Activated CD4-positive, alpha-beta T cell treated with anti-CD3 and anti-CD28 coated beads, Interleukin-2, amount 50 U/mL, for 4 hours (primary cell): ENCODE results near the gene SPATA6L.

Source experiments
- DNase-seq, 2 experiments: peaks; one replicate each; pipeline ENCODE4 v3.0.0-alpha.2; 2020

The SPATA6L gene

DNA sequence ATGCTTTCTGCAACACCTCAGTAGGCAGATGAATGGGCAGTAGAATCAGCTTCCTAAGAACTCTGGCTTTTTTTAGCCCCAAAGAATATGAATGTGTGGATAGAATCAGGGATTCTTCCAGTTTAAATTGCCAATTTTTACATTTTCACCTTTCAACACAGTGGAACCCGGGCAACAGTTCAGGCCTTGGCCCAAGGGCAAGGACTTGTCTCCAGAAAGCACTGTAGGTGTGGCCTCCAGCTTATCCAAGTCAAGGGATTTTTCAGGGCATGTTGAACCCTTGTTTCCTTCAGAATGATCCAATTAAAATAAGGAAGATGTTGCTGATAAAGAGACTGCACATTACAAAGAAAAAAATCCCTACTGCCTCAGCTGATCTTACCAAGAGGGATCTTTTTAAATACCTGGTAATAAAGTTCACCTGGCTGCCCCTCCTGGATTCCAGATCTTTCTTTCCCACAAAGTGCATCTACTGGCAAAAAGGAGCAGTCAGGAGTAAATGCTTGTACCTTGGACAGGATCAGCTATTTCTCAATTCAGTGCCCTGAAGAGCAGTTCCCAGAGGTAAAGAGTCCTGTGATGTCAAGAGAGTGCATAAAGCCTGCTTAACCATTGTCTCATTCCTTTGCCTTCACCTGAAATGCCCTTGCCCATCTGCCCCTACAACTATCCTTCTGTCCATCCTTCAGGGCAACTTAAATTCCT is 84.3 kb downstream of the SPATA6L start:
- DNase-seq: no peak

DNA sequence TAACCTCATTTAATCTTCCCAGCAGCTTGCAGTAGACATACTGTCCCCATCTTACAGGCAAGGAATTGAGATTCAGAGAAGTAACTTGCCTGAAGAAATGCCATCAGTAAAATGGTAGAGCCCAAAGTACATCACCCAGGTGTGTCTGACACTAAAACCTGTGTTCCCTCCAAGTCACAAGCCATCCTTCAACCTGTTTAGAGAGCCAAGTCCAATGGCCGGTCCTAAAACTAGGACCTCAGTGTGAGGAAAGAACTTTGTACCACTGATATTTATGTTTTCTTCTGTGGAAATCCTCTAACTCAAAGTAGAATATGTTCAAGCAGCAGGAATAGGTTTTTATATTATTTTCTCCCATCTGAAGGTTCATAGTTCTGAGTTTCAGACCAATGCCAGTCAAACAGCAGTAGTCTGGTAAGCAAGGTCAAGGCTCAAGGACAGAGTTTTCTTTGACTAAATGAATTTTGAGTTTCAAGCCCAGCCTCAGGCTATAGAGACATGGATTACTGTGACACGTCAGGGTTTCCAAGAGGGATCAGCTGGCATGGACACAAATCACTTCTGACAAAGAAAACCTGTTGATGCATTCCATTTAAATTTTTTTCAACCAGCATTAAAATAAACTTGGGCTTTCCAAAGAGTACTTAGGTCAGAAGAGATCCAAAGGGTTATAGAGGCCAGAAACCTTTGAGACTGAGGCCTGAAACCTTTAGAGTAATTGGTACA is 85.1 kb downstream of the SPATA6L start:
- no peak for DNase-seq

DNA sequence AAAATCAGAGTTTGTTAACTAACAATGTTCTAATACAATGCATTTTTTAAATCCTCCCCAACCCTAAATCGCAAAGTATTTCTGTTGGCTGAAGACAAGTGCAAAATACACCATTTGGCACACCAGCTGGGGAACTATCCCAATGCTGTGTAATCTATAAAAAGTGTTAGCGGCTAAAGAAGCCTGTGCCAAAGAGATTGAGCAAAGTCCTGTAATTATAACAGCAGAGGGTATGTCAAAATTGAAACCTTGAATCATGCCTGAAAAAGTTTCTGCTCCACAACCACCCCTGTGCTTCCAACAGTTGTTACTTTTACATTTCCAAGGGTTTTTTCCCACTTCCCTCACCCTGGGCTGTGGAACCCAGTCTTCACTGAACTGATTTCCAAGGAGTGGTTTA is 87.3 kb downstream of the SPATA6L start:
- DNase-seq: no peak

DNA sequence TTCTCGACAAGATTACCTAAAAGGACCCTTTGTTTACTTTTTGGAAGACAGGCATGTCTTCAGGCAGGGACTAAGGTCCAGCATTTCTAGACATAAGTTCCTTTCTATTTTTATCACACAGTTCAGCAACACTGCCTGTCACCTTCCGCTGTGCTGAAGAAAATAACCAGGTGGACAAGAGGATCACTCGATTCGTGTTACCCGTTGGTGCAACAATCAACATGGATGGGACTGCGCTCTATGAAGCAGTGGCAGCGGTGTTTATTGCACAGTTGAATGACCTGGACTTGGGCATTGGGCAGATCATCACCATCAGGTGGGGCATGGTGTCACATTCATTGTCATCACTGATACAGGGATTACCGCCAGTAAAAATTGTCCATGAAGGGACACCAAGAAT is 89.8 kb downstream of the SPATA6L start:
- DNase-seq: no peak

DNA sequence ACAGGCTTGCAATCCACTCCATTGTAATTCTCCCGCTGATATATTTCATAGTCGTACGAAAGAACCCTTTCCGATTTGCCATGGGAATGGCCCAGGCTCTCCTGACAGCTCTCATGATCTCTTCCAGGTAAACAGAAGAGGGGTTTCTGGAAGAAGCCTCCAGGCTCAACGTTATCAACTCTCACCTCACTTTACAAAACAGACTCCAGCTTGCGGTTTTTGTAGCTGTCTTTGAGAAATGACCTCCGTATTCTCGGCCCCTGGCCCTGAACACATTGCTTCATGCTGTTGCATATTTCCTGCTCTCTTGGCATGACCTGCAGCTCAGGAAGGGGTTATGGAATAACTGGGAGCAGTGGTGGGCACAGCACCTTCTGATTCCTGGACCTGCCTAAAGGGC is 90.3 kb downstream of the SPATA6L start:
- DNase-seq: no peak

DNA sequence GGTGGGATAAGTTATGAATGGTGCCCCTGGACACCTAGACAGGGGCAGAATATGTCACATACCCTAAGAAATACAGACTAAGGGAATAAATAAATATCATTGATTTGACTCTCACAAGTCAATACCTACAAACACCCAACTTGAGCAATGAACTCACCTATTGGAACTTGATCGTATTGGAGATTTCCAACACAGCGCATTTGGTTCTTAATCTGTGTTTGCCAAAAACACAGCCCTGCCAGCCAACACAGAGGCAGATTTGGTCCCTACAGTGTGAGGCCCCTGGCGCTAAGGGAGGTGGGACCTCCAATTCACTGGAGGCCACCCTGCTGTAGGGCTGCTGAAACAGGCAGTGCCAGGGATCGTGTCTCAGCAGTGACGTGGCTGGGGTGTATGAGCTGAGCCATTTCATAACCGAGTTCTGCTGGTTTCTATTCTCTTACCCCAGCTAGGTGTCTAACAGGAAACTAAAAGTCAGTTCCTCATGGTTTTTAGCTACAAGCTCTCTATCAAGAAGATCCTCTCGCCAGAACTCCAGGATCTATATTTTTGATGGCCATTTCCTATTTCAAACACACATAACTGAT is 91.5 kb downstream of the SPATA6L start:
- DNase-seq: no peak

DNA sequence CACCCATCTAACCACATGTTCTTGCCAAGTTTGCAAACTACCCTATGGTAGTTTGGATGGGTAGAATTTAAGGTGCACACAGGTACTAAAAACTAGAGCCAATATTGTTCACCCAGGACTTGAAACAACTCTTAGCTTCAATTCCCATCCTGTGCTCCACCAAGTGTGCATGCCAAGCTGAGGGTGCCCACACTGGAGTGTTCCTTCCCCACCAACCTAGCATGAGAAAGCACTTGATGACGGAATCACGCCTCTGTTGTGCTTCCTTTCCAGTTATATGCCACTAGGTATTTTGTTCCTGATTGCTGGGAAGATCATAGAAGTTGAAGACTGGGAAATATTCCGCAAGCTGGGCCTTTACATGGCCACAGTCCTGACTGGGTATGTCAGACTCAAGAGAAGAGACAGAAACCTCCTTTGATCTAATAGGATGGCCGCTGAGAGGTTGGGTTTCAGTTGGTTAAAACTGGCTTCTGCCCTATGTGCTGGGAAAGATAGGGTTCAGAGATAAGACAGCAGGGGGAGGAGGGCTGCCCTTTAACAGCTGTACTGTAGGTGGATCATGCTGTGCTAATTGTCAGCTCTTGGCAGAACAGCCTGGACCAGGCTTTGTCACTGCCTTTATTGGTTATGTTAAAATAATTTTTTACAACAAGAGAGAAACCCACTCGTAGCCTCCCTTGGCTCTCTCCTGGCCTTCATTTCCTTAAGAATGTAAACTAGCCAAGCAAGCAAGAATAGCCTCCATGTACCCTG is 92.5 kb downstream of the SPATA6L start:
- no peak for DNase-seq

DNA sequence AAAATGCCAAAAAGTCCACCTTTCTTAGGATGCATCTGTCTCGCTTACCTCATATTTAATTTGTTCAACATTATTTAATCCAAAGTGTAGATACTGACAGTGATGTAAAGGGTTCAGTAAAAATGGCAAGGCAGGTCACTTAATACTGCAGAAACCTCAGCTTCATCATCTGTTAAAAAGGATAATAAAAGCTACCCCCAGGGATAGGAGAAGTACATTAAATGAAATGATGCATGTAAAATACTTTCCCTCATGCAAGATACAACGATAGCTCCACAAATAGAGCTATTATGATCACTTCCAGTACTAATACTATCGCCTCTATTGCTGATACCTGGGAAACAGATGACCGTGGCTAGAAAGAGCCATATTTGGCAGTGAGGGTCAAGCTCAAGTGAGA is 93.1 kb downstream of the SPATA6L start:
- no peak for DNase-seq

DNA sequence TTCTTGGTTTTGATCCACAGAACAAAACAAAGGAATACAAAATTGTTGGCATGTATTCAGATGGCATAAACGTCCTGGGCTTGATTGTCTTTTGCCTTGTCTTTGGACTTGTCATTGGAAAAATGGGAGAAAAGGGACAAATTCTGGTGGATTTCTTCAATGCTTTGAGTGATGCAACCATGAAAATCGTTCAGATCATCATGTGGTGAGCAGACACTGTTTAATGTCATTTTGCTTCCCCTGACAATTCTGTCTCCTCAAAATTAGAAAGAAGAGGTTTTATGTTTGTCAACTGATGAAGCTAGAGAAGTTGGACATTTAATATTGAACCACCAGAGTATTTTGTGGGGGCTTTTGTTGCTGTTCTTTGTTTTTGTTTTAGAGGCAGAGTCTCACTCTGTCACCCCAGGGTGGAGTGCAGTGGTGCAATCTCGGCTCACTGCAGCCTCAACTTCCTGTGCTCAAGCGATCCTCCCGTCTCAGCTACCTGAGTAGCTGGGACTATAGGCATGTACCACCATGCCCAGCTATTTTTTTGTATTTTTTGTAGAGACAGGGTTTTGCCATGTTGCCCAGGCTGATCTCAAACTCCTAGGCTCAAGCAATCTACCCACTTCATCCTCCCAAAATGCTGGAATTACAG is 94.0 kb downstream of the SPATA6L start:
- no peak for DNase-seq

DNA sequence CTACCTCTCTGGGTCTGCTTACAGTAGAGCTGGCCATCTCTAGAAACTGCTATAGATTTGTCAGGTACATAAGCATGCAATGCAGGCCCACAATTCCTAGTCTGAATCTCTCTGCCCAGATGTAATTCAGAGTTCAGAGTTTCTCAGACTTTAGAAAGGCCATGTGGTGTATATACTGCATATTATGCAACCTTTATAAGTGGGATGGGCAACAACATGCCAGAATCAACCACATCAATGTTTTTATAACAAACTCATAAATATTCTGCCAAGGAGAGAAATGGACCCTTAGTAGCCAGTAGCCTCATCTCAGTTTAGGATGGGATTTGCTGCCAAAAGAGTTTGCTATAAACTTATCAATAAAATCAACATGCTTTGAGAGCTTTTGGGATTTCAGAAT is 97.2 kb downstream of the SPATA6L start:
- no peak for DNase-seq

DNA sequence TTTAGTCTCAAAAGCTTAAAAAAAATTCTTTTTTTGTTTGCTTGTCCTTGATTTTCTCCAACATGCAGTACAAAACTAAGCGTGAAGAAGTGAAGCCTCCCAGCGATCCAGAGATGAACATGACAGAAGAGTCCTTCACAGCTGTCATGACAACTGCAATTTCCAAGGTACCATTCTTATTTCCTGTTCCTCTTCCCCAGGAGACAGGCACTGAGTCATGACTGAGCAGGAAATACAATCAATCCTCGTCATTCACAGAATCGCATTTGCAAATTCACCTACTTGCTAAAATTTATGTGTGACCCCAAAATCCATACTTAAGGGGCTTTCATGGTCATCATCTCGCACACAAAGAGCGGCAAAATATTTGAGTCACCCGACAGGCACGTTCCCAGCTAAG is 98.7 kb downstream of the SPATA6L start:
- DNase-seq: no peak

DNA sequence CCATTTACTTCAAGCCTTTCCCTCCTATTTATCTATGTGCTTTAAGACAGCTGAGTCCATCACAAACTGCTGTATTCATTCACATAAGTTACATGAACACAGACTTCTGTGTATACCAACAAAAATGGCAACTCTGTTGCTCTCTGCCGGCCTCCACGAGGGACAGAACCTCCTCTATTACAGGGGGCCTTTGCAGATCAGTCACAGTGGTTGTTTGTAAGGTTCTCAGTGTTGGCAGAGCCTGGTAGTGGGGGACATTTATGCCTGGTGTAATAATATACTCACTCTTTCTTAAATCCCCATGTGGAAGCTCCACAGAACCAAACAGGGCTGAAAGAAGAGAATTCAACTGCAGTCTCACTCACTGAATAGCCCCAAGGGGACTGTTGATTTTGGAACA is 99.5 kb downstream of the SPATA6L start:
- no peak for DNase-seq

DNA sequence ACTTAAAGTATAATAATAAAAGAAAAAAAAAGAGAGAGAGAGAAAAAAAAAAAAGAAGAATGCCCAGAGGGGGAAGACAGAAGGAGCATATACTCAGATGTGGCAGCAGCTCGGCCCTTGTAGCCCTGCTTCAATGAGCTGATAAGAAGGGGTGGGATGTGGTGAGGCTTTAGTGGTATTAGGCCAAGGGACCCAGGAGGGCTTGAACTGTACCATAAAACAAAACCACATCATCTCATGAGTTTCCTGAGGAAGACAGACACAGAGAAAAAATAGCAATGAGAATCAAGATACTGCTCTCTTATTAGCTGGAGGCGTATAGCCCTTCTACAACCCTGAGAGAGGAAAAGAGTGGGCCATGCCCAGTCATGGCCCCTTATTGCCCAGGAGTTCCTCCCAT is 103.2 kb downstream of the SPATA6L start:
- no peak for DNase-seq

DNA sequence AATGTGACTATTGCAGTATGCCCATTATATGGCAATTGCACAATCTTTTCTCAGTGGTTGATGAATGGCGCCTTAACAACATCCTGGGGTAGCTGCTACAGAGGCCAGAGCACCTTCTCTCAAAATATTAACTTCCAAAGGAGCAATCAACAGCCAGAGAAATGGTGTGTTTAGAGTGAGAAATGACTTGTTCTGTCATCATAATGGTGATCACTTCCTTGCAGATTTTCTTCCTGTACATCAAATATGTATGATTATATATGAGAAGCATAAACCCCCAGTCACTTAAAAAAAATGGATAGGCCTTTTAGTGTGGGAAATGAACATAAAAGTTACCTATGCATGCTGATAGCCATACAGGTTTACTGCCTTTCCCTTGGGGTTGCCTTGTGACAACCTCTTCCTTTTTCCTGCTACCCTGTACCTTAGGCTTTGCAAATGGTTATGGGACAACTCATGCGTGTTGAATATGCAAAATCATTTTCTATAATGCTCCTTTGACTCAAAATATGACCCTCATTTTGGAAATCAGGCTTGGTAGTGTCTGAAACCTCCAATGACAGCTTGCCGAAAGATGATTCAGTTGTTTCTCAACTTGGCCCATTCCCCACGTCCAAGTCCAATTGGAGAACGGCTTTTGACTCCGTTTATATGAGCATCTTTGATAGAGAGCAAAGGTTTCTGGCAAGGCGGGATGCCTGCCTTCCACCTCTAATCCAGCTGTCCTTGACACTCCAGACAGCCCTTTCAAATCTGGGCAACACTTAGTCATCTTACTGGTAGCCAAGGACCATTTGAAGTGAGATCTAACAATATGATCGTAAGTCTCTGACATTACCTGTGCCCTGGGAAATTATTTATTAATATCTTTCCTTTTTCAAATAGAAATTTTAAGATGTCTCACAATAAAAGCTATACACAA is 106.8 kb downstream of the SPATA6L start:
- DNase-seq: no peak

DNA sequence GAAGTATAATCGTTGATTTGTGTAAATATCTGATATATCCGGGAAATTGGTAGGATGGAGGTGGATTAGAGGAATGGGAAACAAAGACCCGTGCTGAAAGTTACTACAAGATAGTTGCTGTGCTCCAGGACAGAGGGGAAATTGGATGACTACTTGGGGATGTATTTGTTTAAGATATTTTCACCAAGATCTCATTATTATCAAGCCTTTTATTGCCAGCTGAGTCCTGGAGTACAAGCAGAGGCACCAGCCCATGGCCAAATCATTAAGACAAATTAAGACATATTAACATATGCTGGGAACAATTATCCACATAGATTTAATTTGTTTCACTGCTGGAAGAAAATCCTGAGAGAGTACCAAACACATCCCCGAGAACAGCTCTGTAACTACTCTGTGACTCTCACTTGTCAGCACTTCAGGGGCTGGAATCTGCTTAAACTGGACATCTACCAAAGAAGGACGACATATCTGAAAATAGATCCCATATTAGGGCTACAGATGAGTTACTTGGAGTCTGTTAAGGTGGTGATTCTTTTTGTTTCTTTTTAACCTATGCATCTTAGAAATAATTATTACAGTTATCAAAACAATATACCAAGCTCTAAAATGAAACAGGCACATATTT is 107.8 kb downstream of the SPATA6L start:
- no peak for DNase-seq

DNA sequence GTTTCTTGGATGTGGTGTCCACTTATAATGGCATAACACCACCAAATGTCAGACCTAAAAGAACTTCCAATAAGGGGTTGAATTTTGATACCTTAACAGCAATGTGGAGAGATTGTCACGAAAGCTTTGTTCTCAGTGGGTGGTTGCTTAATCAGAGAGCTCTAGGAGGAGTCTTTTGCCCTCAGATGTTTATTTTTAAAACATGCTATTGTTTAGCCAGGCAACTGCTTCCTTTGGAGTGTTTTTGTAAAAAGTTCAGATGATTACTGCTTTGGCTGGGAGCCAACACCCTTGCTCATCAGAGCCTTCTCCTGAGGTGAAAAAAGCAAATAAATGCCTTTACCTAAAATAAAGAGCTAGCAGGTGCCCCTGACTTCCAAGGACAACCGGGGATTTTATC is 111.0 kb downstream of the SPATA6L start:
- no peak for DNase-seq

DNA sequence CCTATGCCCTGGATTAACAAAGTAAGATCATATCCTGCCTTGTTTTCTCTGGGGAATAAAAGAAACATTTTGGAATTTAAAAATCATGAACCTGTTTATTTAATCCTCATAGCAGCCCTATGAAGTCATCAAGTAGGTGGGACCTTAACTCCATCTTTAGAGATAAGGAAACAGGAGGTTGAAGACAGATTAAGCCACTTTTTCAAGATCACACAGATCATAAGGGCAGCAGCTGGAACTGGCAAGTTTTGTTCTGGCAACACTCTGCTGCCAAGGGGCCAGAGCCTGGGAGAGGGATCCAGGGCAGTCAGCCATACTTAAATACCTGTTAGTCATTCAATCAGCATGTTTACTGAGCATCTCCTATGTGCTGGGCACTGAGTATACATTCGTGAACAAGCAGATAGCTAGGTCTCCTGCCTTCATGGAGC is 112.3 kb downstream of the SPATA6L start:
- DNase-seq: no peak

DNA sequence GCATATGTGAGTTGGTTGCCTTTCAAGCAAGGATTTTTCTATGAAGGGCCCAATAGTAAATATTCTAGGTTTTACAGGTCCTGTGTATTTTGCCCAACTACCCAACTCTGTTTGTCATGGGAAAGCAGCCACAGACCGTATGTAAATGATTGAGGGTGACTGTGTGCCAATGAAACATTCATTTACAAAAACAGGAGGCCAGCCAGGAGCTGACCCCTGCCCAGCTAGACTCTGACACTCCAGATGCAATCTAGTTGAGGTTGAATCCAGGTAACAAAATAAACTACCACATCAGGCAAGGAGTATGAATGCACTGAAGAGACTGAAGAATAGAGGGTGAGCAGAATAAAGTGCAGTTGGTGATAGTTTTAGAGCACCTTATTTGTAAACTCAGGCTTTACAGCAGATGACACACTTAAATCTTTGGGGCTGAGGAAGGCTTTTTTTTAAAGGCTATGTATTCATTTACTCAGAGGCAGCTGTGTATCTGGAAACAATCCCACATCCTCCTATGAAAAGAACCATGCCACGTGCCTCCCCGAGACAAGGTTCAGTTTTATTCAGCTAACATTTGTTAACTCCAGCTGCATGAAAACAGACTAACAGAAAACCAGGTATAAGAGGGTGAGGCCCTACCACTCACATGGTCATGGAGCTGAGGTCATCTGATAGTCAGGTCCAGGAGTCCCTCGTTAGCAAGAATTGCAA is 115.3 kb downstream of the SPATA6L start:
- DNase-seq: no peak

DNA sequence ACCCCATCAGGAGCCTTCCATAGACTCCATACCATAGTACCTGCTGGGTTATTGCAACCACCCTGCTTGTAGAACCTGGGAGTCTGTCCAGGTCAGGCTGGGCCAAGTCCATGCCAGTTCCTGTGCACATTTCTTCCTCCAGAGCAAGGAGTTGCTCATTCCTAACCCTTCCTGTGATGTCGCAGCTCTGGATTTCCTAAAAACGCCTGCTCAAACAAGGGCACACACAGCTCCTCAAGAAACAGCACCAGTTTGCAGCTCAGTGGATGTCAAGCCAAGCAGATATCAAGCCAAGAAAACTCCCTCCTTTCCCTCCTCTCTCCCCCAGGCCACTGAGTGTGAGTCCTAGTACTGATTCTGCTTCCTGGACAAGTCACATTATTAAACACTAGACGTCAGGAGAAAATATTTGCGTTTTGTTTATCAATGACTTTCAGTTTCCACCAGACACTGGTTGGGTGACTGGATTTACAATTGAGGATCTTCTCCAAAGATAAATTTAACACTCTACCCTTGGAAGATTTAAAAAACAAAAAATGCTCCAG is 116.5 kb downstream of the SPATA6L start:
- DNase-seq: no peak
